Measurements from ENCODE around the gene DMRT2.

- no peak for TF ChIP-seq CTCF (conservative IDR thresholded peaks at IDR 0.05; ENCODE audit: low read length)
- TF ChIP-seq EZH2phosphoT487 (IDR thresholded peaks at IDR 0.05; ENCODE audit: borderline replicate concordance, low read depth, low read length): no peak
Measured at GRCh38 chr9:1071730-1072129, 21.6 kb downstream of the DMRT2 start.

Measured in OCI-LY7 (cell line).